HG03135 (cell line): ENCODE results near the gene MARCO.
"Not testable (repeated sequence)": the region's sequence is repeated elsewhere in the genome, so short reads cannot be mapped to it uniquely, and the experiment has no call there.

Experiments
- ATAC-seq: cut with Tn5 transposase; IDR thresholded peaks from one replicate; pipeline ENCODE4 v1.9.1; 2021; ENCODE audit warnings: mild to moderate bottlenecking, moderate library complexity; ENCODE audit not compliant: unreplicated experiment

The MARCO gene

DNA sequence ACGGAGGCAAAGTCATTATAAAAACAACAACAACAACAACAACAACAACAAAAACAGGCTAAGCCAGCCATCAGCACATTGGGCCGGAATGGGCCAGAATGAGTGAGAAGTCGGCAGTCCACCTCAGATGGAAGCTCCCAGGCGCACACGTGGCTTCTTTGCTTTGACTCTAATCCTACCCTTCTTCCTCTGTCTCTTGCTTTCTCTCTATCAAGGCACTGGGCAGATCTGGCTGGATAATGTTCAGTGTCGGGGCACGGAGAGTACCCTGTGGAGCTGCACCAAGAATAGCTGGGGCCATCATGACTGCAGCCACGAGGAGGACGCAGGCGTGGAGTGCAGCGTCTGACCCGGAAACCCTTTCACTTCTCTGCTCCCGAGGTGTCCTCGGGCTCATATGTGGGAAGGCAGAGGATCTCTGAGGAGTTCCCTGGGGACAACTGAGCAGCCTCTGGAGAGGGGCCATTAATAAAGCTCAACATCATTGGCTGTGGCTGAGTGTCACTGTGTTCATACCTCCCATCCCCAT lies 52.2 kb downstream of the MARCO start:
- ATAC-seq = no peak

DNA sequence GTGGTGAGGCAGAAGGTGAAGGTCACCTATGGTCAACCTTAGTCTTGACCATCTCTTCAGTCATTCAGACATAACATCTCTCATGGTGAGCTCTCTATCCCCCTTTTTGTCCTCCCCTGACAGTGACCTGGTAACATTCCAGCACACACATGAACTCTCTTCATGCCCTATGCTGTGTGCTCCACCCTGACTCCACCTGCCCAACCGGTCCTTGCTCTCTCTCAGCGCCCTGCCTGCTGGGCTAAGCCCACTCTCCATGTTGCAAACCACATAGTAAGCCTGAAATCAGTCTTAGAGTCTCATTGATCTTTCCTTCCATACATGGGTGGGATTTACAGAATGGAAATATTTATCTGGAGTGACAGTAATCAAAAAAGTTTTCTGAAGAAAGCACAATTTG lies 52.8 kb downstream of the MARCO start:
- ATAC-seq = no peak

DNA sequence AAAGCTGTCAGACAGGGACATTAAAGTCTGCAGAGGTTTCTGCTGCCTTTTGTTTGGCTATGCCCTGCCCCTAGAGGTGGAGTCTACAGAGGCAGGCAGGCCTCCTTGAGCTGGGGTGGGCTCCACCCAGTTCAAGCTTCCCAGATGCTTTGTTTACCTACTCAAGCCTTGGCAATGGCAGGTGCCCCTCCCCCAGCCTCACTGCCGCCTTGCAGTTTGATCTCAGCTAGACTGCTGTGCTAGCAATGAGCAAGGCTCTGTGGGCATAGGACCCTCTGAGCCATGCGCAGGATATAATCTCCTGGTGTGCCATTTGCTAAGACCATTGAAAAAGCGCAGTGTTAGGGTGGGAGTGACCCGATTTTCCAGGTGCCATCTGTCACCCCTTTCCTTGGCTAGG lies 61.9 kb downstream of the MARCO start:
- not testable (repeated sequence) for ATAC-seq

DNA sequence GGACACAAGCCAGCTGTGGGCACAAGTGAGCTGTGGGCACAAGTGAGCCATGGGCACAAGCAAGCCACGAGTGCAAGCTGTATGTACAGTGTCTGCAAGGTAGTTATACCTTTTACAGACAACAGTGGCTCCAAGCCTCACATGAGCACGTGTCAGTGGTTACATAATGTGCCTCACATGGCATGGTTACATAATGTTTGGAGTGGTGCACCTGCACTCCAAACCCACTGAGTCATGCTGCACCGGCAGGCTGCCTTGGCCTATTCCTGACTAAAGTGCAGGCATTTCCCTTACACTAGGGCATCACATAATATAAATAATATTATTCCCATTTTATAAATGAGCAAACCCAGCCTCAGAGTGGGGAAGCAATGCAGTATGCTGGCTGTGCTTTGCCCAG lies 62.6 kb downstream of the MARCO start:
- ATAC-seq = no peak

DNA sequence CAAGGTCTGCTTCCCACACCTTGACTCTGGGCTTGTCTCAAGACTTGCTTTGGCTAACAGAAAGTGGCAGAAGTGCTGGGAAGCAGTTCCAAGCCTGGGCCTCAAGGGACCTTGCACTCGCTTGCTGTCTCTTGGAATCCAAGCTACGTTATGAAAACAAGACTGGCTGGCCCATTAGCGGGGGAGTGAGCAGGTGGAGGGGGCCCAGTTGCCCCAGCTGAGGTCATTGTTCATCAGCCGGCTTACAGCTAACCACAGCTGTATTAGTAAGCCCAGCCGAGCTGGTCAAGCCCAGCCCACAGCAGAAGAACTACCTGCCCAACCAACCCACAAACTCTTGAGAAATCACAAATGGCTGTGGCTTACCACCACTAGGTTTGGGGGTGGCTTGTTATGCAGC lies 63.1 kb downstream of the MARCO start:
- no peak for ATAC-seq

DNA sequence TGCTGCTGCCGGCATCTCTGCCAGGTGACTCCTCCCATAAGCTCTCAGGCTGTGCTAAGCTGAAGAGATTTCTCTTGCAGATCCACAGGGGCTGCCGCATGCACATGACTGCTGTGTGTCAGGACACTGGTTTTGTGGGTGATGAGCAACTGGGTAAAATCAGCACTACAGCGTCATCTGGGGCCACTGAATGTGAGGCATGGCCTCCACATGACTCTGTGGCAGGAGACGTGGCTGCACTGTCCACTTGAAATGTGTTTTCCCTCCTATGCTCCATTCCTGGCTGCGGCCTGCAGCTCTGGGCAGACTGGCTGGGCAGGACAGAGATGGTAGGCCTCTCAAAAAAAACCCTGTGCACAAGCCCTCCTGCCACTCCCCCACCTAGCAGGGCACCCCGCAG lies 63.6 kb downstream of the MARCO start:
- no peak for ATAC-seq

DNA sequence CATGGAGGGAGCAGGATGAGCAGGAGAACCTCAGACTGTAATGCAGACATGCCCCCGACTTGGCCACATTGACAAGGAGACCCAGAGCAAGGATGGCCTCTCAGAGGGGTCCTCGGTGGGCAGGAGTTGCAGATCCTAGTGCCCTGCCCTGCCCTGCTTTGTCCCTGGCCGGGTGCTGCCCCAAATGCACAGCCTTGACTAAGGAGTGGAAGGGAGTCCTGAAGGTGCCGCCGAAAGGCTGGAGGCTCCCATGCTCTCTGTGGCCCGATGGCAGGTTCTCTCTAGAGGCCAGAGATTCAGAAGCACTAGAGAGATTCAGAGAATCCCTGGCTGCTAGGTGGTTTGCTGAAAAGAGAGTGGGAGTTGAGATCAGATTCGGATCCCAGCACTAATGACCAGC lies 64.4 kb downstream of the MARCO start:
- no peak for ATAC-seq

DNA sequence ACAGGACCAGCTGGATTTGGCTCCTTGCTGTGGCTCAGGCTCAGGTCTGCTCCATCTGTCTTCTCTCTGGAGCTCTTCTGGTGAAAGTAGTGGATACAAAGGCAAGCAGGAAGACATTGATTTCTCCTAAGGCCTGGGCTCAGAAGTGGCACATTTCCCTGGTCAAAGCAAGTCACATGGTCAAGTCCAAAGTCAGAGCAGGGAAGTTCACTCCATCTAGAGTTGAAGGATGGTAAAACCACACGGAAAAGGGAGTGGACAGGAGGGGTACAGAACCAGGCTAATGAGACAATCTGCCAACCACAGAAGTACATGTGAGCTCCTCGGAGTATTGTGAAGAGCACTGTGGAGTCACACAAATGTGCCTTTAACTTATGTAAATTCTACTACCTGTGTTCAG lies 66.1 kb downstream of the MARCO start:
- ATAC-seq = no peak

DNA sequence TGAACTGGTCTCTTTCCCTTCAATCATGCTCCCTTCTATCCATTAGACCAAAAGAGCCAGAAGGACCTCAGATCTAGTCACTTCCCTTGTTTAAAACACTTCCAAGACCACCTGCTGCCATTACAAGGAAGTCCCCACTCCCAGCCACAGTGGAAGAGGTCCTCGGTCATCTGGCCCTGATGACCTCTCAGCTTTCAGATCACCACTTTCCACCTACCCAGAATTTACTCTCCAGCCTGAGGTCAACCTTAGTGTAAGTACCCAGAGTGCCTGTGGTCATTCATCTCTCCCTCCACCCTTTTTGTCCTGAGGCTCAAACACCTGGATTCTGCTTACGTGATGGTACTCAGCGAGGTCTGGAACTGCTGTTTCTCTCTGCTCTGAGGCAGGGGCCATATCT lies 67.1 kb downstream of the MARCO start:
- ATAC-seq = no peak

DNA sequence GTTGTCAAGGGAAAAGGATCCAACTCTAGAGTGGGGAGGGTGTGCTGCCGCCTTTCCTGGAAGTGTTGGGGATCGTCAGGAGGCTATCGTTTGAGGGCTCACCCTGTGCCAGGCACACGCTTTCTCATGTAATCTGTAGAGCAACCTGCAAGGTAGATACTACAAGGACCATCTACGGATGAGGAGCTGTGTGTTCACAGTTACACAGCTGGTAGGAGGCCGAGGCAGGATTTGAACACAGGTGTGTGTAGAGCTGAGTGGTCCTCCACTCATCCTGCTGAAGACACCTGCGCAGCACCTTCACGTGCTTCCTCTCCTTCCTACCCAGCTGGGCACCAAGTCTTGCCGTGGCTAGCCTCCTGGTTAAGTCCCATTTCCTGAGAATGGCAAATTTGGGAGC lies 68.3 kb downstream of the MARCO start:
- no peak for ATAC-seq

DNA sequence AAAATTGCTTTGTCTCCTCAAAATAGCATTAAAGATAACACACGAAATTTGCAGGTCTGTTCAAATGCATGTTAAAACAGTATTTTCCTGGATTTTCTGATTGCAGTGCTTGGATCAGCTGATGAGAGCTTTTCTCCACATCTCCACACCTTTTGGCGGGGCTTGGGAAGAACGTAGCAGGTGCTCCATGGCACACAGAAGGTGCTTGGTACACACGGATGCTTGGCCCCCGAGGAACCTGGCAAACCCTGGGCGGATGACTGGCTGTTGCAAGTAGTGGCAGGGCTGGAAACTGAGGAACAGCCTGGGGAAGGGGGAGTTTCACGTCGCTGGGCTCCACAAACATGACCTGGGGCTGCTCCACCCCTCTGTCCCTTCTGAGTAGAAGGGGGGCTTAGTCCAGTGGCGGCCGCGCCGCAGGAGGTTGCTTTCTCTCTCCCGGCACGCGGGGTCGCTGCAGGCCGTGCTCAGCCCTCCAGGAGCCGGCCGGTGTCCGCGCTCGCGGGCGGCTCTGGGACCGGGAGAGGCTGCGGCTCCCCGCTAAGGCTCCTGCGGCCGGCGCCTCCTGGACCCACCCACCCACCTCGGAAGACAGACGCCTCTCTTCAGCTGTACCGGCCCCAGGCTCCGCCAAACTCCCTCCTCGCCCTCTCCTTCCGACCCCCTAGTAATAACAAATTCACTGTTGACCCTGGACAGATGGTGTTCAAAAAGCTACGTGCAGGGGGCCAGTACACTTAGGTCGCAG lies 69.3 kb downstream of the MARCO start:
- ATAC-seq = no peak

DNA sequence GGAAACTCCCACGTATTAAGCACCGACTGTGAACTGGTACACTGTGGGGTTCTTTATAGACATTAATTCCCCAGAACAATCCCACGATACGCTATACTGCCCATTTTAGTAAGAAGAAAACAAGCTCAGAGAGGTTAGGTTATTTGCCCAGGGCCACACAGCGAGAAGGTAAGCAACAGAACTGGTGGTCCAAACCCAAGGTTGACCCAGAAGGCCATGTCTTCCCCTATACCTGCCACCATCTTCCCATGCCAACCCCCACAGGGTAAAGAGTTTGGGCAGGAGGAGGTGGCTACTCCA lies 69.9 kb downstream of the MARCO start:
- no peak for ATAC-seq

DNA sequence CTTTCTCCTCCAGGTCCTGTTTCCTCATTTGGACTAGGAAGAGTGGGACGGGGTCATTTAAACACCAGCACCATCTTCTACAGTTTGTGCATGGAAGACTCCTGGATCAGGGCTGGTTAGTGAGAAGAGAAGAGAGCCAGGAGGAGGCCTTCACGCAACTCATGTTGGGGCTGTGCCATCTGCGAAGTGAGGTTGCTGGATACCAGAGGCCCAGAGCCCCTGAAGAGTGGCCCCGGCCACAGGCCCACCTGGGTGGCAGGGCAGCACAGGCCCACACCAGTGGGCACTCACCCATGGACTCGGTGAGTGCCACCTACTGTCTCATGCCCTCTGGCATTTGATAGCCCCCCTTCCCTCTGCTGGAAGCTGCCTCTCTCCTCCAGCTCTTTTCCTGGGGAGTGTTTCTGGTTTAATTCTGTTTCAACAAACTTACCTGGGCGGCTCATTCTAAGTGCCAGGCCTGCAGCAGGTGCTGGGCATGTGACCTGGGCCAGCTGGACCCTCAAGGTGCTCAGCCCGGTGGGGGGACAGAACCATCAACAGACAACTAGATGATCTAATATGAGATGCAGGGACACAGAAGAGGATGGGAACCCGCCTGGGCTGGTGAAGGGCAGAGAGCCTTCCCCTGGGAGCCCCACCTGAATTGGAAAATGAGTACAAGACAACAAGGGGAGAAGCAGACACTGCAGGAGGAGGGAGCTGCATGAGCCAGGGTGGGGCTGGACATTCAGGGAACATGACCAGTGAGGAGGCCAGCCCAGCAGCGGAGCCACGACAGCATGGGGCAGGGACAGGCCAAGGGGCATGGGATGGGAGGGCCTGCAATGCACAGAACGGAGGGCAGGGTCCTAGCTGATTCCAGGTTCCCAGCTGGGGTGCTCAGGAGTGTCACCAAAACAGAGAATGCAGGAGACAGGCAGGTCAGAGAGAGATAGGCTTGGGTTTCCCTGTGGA lies 70.6 kb downstream of the MARCO start:
- no peak for ATAC-seq

DNA sequence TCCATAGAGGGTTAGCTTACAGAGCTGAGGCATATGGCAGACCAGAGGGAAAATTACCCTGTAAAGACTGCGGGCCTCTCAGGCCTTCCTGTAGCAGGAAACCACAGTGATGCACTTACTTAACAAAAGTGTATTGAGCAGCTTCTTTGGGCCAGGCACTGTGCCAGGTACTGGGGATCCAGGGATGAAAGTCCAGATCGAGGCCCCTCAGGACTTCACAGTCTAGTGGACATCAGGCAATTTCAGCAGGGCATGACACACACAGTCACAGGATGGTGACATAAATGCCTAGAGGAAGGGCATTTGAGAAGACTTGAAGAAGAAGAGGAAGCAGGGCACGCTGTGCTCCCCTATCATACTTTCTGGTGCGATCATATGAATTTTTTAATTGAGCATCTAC lies 71.7 kb downstream of the MARCO start:
- ATAC-seq = no peak

DNA sequence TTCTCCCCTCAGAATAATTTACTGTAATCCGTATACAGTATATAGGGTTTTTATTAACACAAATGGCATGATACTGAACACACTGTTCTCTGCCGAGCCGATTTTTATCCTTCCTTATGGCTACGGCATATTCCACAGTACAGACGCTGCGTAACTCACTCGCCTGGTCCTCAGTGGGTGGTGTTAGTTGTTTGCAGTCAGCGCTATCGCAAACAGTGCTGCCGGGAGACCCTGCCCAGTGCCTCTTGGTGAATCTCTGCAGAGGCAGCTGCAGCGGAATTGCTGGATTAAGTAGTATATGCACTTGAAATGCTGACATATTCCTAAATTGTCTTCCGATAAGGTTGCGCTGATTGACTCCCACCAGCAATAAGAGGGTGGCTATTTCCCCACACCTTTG lies 73.9 kb downstream of the MARCO start:
- no peak for ATAC-seq

DNA sequence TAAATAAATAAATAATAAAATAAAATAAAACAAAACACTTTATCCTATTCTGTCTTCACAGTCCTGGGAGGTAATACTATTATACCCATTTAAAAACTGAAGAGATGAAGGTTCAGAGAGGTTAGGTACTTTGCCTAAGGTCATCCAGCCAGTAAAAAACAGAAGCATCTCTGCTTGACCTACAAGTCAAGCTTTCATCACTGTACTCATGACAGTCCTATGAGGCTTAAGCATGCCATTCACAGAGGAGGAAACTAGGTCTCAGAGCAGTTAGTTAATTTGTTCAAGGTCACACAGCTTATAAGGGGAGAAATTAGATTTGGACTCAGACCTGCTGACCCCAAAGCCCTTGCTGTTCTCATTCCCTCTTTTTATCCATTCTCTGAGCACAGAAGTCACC lies 77.5 kb downstream of the MARCO start:
- no peak for ATAC-seq

DNA sequence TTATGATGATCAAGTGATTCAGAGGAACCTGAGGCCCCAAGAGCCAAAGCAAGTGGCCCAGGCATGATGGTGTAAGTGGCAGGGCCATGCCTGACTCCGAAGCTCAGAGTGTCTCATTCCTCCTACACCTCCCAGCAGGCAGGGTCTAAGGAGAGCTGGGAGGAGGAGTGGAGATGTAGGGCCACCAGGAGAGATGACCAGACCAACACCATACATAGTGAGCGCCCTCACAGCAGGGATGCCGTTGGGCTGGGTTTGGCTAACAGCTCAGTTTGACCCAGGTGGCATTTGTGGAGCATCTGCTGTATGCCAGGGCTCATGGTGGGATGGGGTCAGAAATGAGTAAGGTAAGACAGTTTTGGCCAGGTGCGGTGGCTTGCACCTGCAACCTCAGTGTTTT lies 80.7 kb downstream of the MARCO start:
- ATAC-seq = no peak

DNA sequence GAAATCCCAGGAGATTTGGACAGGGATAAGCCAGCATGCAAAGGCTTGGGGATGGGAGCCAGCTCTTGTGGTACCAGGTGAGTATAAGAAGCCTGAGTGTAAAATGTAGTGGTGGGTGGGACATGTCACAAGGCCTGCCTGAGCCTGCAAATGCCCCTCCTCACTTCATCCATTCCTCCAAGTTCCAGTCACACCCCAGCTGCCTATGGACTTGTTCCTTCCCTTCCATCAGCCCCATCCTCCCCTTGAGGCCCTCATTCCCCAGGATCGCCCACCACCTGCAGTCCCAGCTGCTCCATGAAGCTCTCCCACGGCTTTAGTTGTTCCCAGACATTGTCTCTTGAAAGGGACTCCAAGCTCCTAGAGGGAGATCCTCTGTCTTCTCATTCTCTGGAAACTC lies 81.5 kb downstream of the MARCO start:
- no peak for ATAC-seq

DNA sequence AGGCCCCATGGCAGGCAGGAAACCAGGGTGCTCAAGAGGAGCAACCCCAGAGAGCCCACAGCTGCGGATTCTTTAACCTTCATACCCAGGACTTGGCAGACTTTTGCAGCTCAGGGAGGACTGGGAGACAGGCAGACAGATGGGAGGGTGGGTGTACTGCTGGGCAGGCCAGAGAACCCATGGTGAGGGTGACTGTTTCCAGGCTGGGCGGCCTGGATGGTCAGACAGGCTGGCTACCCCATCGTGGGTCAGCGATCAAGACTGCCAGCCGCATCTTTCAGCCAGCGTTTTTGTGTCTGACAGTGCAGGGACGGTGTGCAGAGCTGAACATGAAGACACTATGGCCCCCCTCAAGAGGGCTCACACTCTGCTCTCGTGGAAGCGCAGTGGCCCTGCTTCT lies 82.2 kb downstream of the MARCO start:
- ATAC-seq = no peak

DNA sequence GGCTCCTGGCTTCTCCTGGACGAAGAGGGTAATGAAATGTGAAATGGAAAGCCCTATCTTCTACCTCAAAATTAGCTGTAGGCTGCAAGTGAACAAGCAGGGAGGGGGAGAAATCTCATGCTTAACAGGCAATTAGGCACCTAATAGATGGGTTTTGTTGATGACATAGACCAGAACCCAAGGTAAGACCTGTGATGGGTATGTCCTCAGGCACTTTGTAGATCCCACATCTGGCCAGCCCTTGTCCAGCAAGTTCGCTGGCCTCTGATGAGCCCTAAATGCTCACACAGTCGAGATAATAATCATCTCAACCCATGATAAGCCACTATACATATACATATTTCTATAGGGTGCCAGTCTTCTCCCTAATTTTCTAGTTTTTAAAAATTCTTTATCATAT lies 82.6 kb downstream of the MARCO start:
- no peak for ATAC-seq

DNA sequence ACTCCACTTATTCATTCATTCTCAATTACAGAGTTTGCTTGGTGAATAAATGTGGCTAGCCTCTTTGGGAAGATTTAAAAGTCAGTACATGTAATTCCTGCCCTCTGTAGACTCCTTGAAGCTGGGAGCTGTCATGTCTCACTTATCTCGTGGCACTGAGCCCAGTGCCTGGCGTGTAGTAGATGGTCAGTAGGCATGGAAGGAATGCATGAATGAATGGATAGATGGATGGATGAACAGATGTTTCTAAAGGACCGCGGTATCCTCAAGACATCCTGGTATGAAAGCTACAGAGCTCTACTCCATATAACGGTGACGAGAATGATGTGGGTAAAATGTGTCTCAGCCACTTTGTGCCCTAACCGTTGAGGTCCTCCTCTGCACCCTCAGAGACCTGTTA lies 83.0 kb downstream of the MARCO start:
- no peak for ATAC-seq

DNA sequence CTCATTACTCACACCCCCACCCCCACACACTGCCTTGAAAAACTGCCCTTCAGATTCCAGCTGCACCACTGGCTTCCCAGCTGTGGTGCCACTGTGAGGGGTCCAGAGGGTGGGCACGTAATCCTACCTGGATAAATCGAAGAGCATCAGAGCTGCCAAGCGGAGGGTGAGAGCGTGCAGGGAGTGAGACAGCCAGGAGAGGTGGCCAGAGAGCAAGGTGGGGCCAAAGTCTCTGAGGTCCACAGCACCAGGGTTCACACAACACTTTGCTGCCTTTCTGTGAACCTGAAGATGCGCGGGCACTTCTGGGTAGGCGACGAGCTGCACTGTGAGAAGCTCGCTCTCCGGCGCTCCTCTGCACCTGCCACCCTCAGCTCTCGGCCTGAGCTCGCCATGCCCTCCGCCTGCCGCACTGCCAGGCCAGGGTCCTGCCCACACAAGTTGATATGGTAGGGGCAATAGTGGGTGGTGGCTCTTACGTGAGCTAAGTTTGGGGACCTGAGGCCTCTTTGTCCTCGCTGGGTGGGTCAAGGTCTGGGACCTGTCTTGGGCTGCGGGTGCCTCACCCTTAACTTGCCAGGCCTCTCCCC lies 83.9 kb downstream of the MARCO start:
- ATAC-seq = no peak
